ENCODE measurements around the gene TXNL1.
"Not testable (repeated sequence)": the region's sequence is repeated elsewhere in the genome, so short reads cannot be mapped to it uniquely, and the experiment has no call there.

The TXNL1 gene

GRCh38 chr18:56638232-56639103 is at the start of gene TXNL1:
Gene TXNL1, minus strand, starts transcription at chr18:56638592. Its CDS starts 152 bp downstream, at chr18:56638440.
- peak; percentile 99 for DNase-seq (ENCODE audit: low spot score)

GRCh38 chr18:56684277-56684676 is 45.9 kb upstream of the TXNL1 start:
- no peak for DNase-seq (ENCODE audit: low spot score)

GRCh38 chr18:56678836-56679565 is 40.6 kb upstream of the TXNL1 start:
- no peak for DNase-seq (ENCODE audit: low spot score)

- no peak for DNase-seq (ENCODE audit: low spot score)
These were observed 38.2 kb upstream of the TXNL1 start for GRCh38 chr18:56676639-56677038.

- DNase-seq (ENCODE audit: low spot score) = no peak
These were observed 34.6 kb upstream of the TXNL1 start for GRCh38 chr18:56672981-56673380.

GRCh38 chr18:56672391-56672790 is 34.0 kb upstream of the TXNL1 start:
- DNase-seq (ENCODE audit: low spot score) = no peak

GRCh38 chr18:56662902-56663301 is 24.5 kb upstream of the TXNL1 start:
- DNase-seq (ENCODE audit: low spot score) = no peak

GRCh38 chr18:56662502-56662901 is 24.1 kb upstream of the TXNL1 start:
- no peak for DNase-seq (ENCODE audit: low spot score)

- DNase-seq (ENCODE audit: low spot score) = no peak
These were observed 23.6 kb upstream of the TXNL1 start for GRCh38 chr18:56662063-56662408.

- no peak for DNase-seq (ENCODE audit: low spot score)
These were observed 23.1 kb upstream of the TXNL1 start for GRCh38 chr18:56661360-56662062.

- DNase-seq (ENCODE audit: low spot score) = no peak
These were observed 22.3 kb upstream of the TXNL1 start for GRCh38 chr18:56660655-56661054.

GRCh38 chr18:56659111-56659510 is 20.7 kb upstream of the TXNL1 start:
- no peak for DNase-seq (ENCODE audit: low spot score)

GRCh38 chr18:56658261-56658660 is 19.9 kb upstream of the TXNL1 start:
- no peak for DNase-seq (ENCODE audit: low spot score)

- DNase-seq (ENCODE audit: low spot score) = not testable (repeated sequence)
These were observed 15.9 kb upstream of the TXNL1 start for GRCh38 chr18:56654280-56654679.

GRCh38 chr18:56652802-56653201 is 14.4 kb upstream of the TXNL1 start:
- DNase-seq (ENCODE audit: low spot score) = no peak

GRCh38 chr18:56651771-56652092 is 13.3 kb upstream of the TXNL1 start:
- no peak for DNase-seq (ENCODE audit: low spot score)

GRCh38 chr18:56650944-56651770 is 12.8 kb upstream of the TXNL1 start, which contains the start of gene WDR7:
Gene WDR7, plus strand, starts transcription at chr18:56651359. Its CDS starts 21,157 bp downstream, at chr18:56672516.
- peak; percentile 92 for DNase-seq (ENCODE audit: low spot score)

- DNase-seq (ENCODE audit: low spot score) = no peak
These were observed 11.6 kb upstream of the TXNL1 start for GRCh38 chr18:56649996-56650395.

- DNase-seq (ENCODE audit: low spot score) = no peak
These were observed 9.8 kb upstream of the TXNL1 start for GRCh38 chr18:56647951-56648893.

- DNase-seq (ENCODE audit: low spot score) = no peak
These were observed 8.7 kb upstream of the TXNL1 start for GRCh38 chr18:56647071-56647470.
